HG02852 (cell line): ENCODE data around the gene FICD.
A peak's percentile ranks its signal among the peaks of the same experiment; 100 is the strongest.
"Not testable (repeated sequence)": the region's sequence is repeated elsewhere in the genome, so short reads cannot be mapped to it uniquely, and the experiment has no call there.

Source experiments
- ATAC-seq: cut with Tn5 transposase; IDR thresholded peaks from one replicate; pipeline ENCODE4 v1.9.1; 2021; ENCODE audit warnings: mild to moderate bottlenecking, moderate library complexity; ENCODE audit not compliant: unreplicated experiment

Gene FICD

GRCh38 chr12:108531929-108532848 is 17.1 kb downstream of the FICD start:
- no peak for ATAC-seq

GRCh38 chr12:108538146-108538545 is 23.1 kb downstream of the FICD start:
- ATAC-seq = no peak

- no peak for ATAC-seq
These were observed 23.6 kb downstream of the FICD start for GRCh38 chr12:108538616-108539195.

- no peak for ATAC-seq
These were observed 27.2 kb downstream of the FICD start for GRCh38 chr12:108542320-108542719.

- ATAC-seq = no peak
These were observed 28.6 kb downstream of the FICD start for GRCh38 chr12:108543652-108544051.

- no peak for ATAC-seq
These were observed 32.6 kb downstream of the FICD start for GRCh38 chr12:108547686-108548085.

GRCh38 chr12:108548954-108549521 is 34.0 kb downstream of the FICD start:
- no peak for ATAC-seq

GRCh38 chr12:108551535-108551934 is 36.5 kb downstream of the FICD start:
- ATAC-seq = no peak

GRCh38 chr12:108553799-108554198 is 38.7 kb downstream of the FICD start:
- ATAC-seq = no peak

- ATAC-seq = not testable (repeated sequence)
These were observed 40.3 kb downstream of the FICD start for GRCh38 chr12:108555383-108555782.

- no peak for ATAC-seq
These were observed 44.1 kb downstream of the FICD start for GRCh38 chr12:108559007-108559655.

GRCh38 chr12:108559748-108560147 is 44.7 kb downstream of the FICD start:
- no peak for ATAC-seq

GRCh38 chr12:108560321-108560721 is 45.2 kb downstream of the FICD start:
- no peak for ATAC-seq

GRCh38 chr12:108560752-108561719 is 46.0 kb downstream of the FICD start, which contains the start of gene SART3:
TSS of gene SART3 (minus strand) at chr12:108561173. CDS start at chr12:108561154, 19 bp downstream.
- peak; percentile 40 for ATAC-seq

- ATAC-seq = no peak
These were observed 46.8 kb downstream of the FICD start for GRCh38 chr12:108561852-108562347.

GRCh38 chr12:108562348-108563135 is 47.5 kb downstream of the FICD start, which contains the start of gene ISCU:
TSS of gene ISCU (plus strand) at chr12:108562596. CDS start at chr12:108562623, 27 bp downstream.
- peak; percentile 53 for ATAC-seq

- ATAC-seq = peak; percentile 35
These were observed 48.2 kb downstream of the FICD start for GRCh38 chr12:108563136-108563803.

- ATAC-seq = no peak
These were observed 48.7 kb downstream of the FICD start for GRCh38 chr12:108563804-108564151.

- ATAC-seq = no peak
These were observed 49.6 kb downstream of the FICD start for GRCh38 chr12:108564724-108565123.
